HUES48 (cell line): Measurements from ENCODE around the gene QSOX1.

ENCODE experiments used
- H3K27ac ChIP-seq: one replicate; pipeline ENCODE4 v1.7.0; 2013; ENCODE audit warnings: low read depth, low read length, inconsistent platforms
- H3K27me3 ChIP-seq: 2 replicates; pipeline ENCODE4 v1.6.1; 2013; ENCODE audit warnings: mild to moderate bottlenecking, low read length; ENCODE audit not compliant: control insufficient read depth, insufficient read depth
- H3K36me3 ChIP-seq: 2 replicates; pipeline ENCODE4 v1.6.1; 2013; ENCODE audit warnings: low read length; ENCODE audit not compliant: control insufficient read depth, insufficient read depth
- H3K4me1 ChIP-seq: 2 replicates; pipeline ENCODE4 v1.6.1; 2013; ENCODE audit warnings: mild to moderate bottlenecking, low read length; ENCODE audit not compliant: control insufficient read depth, insufficient read depth
- H3K4me3 ChIP-seq: 2 replicates; pipeline ENCODE4 v1.5.1; 2013; ENCODE audit warnings: mild to moderate bottlenecking, low read depth, low read length
- H3K9ac ChIP-seq: 2 replicates; pipeline ENCODE4 v1.6.1; 2013; ENCODE audit warnings: mild to moderate bottlenecking, low read depth, low read length, moderate library complexity
- H3K9me3 ChIP-seq: 2 replicates; pipeline ENCODE4 v1.6.1; 2013; ENCODE audit warnings: low read length; ENCODE audit not compliant: control insufficient read depth, insufficient read depth

The QSOX1 gene

GRCh38 chr1:180236698-180237509 is 82.2 kb downstream of the QSOX1 start:
- Histone ChIP-seq H3K4me3 (peak overlapping the region; percentile 56), H3K27ac (no peak overlapping the region), H3K36me3 (no peaks in the 10 kb centered on the region), H3K27me3 (peaks cover 69% of the 10 kb centered on the region), H3K9ac (0 out of 2 replicates have a peak overlapping the region, but pooled peaks have one; percentile 9), H3K9me3 (no peaks in the 10 kb centered on the region), H3K4me1 (peaks cover 82% of the 10 kb centered on the region)

- H3K27me3 ChIP-seq = peaks cover 58% of the 10 kb centered on the region
- H3K4me3 ChIP-seq = peak overlapping the region; percentile 46
- H3K36me3 ChIP-seq = no peaks in the 10 kb centered on the region
- no peaks in the 10 kb centered on the region for H3K9me3 ChIP-seq
- peak overlapping the region; percentile 92 for H3K27ac ChIP-seq
- peaks cover 81% of the 10 kb centered on the region for H3K4me1 ChIP-seq
- no peak overlapping the region for H3K9ac ChIP-seq
These were observed 83.3 kb downstream of the QSOX1 start for GRCh38 chr1:180237869-180238476.

GRCh38 chr1:180238675-180239074 is 84.0 kb downstream of the QSOX1 start:
- peaks cover 79% of the 10 kb centered on the region for H3K4me1 ChIP-seq
- H3K36me3 ChIP-seq = no peaks in the 10 kb centered on the region
- H3K27ac ChIP-seq = peak overlapping the region; percentile 92
- H3K9ac ChIP-seq = peak overlapping the region; percentile 15; the same call in 1 of the 2 replicates
- peak overlapping the region; percentile 46 for H3K4me3 ChIP-seq
- H3K27me3 ChIP-seq = peaks cover 51% of the 10 kb centered on the region
- no peaks in the 10 kb centered on the region for H3K9me3 ChIP-seq

GRCh38 chr1:180239145-180240096 is 84.8 kb downstream of the QSOX1 start:
- Histone ChIP-seq H3K4me3 (peak overlapping the region; percentile 46), H3K36me3 (no peaks in the 10 kb centered on the region), H3K4me1 (peaks cover 82% of the 10 kb centered on the region), H3K9ac (peak overlapping the region; percentile 46), H3K27ac (peak overlapping the region; percentile 92), H3K27me3 (peaks cover 44% of the 10 kb centered on the region), H3K9me3 (no peaks in the 10 kb centered on the region)

- Histone ChIP-seq H3K9me3 (no peaks in the 10 kb centered on the region), H3K27ac (no peak overlapping the region), H3K27me3 (peaks cover 19% of the 10 kb centered on the region), H3K4me3 (no peak overlapping the region), H3K4me1 (peaks cover 69% of the 10 kb centered on the region), H3K36me3 (no peaks in the 10 kb centered on the region), H3K9ac (no peak overlapping the region)
These were observed 87.3 kb downstream of the QSOX1 start for GRCh38 chr1:180241716-180242544.

- no peak overlapping the region for H3K4me3 ChIP-seq
- no peak overlapping the region for H3K27ac ChIP-seq
- no peaks in the 10 kb centered on the region for H3K9me3 ChIP-seq
- H3K4me1 ChIP-seq = peaks cover 64% of the 10 kb centered on the region
- H3K9ac ChIP-seq = no peak overlapping the region
- H3K36me3 ChIP-seq = no peaks in the 10 kb centered on the region
- peaks cover 1% of the 10 kb centered on the region; the same call in 1 of the 2 replicates for H3K27me3 ChIP-seq
These were observed 89.0 kb downstream of the QSOX1 start for GRCh38 chr1:180243517-180244221.

GRCh38 chr1:180244840-180245239 is 90.2 kb downstream of the QSOX1 start:
- H3K9me3 ChIP-seq = no peaks in the 10 kb centered on the region
- no peak overlapping the region for H3K9ac ChIP-seq
- H3K36me3 ChIP-seq = no peaks in the 10 kb centered on the region
- H3K4me1 ChIP-seq = peaks cover 57% of the 10 kb centered on the region
- no peak overlapping the region for H3K4me3 ChIP-seq
- H3K27me3 ChIP-seq = no peaks in the 10 kb centered on the region
- H3K27ac ChIP-seq = no peak overlapping the region

- Histone ChIP-seq H3K4me3 (no peak overlapping the region), H3K27me3 (no peaks in the 10 kb centered on the region), H3K36me3 (no peaks in the 10 kb centered on the region), H3K9me3 (no peaks in the 10 kb centered on the region), H3K4me1 (peaks cover 42% of the 10 kb centered on the region), H3K9ac (no peak overlapping the region), H3K27ac (no peak overlapping the region)
These were observed 91.9 kb downstream of the QSOX1 start for GRCh38 chr1:180246579-180246978.

GRCh38 chr1:180247061-180247460 is 92.4 kb downstream of the QSOX1 start:
- Histone ChIP-seq H3K27ac (no peak overlapping the region), H3K36me3 (no peaks in the 10 kb centered on the region), H3K27me3 (no peaks in the 10 kb centered on the region), H3K4me3 (no peak overlapping the region), H3K4me1 (peaks cover 42% of the 10 kb centered on the region), H3K9ac (no peak overlapping the region), H3K9me3 (no peaks in the 10 kb centered on the region)

- H3K9me3 ChIP-seq = no peaks in the 10 kb centered on the region
- H3K4me3 ChIP-seq = no peak overlapping the region
- peaks cover 36% of the 10 kb centered on the region for H3K4me1 ChIP-seq
- no peak overlapping the region for H3K9ac ChIP-seq
- H3K27ac ChIP-seq = no peak overlapping the region
- H3K27me3 ChIP-seq = no peaks in the 10 kb centered on the region
- H3K36me3 ChIP-seq = no peaks in the 10 kb centered on the region
These were observed 92.9 kb downstream of the QSOX1 start for GRCh38 chr1:180247580-180247979.
